ENCODE results near the gene MET.

Gene MET

GRCh38 chr7:116671681-116672595 is at the start of gene MET (continued):
- TF ChIP-seq ZBTB11 (tag by site-specific recombination; conservative IDR thresholded peaks at IDR 0.05; ENCODE audit: low read depth) = 0 out of 2 replicates have a peak, but pooled peaks have one; percentile 41
- TF ChIP-seq ZNF664 (tag by site-specific recombination; IDR thresholded peaks at IDR 0.05) = no peak
- no peak for TF ChIP-seq GLI2 (tag by site-specific recombination; IDR thresholded peaks at IDR 0.05; ENCODE audit: borderline replicate concordance, low read depth)
- peak; percentile 75; the same call in 1 of the 2 replicates for TF ChIP-seq ZFP37 (tag by site-specific recombination; IDR thresholded peaks at IDR 0.05)
- TF ChIP-seq ZNF513 (tag by site-specific recombination; IDR thresholded peaks at IDR 0.05) = no peak
- TF ChIP-seq KLF9 (tag by site-specific recombination; IDR thresholded peaks at IDR 0.05; ENCODE audit: low read depth) = peak; percentile 89
- no peak for TF ChIP-seq ZNF791 (tag by site-specific recombination; IDR thresholded peaks at IDR 0.05)
- peak; percentile 82 for TF ChIP-seq KLF10 (tag by site-specific recombination; IDR thresholded peaks at IDR 0.05)
- no peak for TF ChIP-seq PRDM6 (tag by site-specific recombination; IDR thresholded peaks at IDR 0.05)
- peak; percentile 73 for TF ChIP-seq ZNF501 (tag by site-specific recombination; IDR thresholded peaks at IDR 0.05)
- peak; percentile 89 for TF ChIP-seq ZEB2 (tag by site-specific recombination; IDR thresholded peaks at IDR 0.05)

- Histone ChIP-seq H3K27ac (ENCODE audit: extremely low read depth, low read depth, low read length) (no peak overlapping the region), H3K9me3 (ENCODE audit: control insufficient read depth, insufficient read depth, low read depth, low read length) (no peaks in the 10 kb centered on the region), H3K4me1 (ENCODE audit: control insufficient read depth, insufficient read depth, low read length) (peaks cover 6% of the 10 kb centered on the region; the same call in 1 of the 2 replicates), H3K36me3 (ENCODE audit: control insufficient read depth in 2 of 2, insufficient read depth in 1 of 2, low read length in 2 of 2) (no peaks in the 10 kb centered on the region), H3K4me3 (ENCODE audit: low read depth, low read length) (no peak overlapping the region)
- TF ChIP-seq INSM2 (tag by site-specific recombination; IDR thresholded peaks at IDR 0.05) (no peak), ZNF292 (tag by site-specific recombination; IDR thresholded peaks at IDR 0.05; ENCODE audit: borderline replicate concordance, low read depth) (no peak), OSR2 (tag by site-specific recombination; IDR thresholded peaks at IDR 0.05) (no peak), ZNF146 (tag by site-specific recombination; IDR thresholded peaks at IDR 0.05) (no peak), ZBTB48 (tag by site-specific recombination; IDR thresholded peaks at IDR 0.05) (no peak), FEZF1 (tag by site-specific recombination; IDR thresholded peaks at IDR 0.05) (no peak), ZNF843 (tag by site-specific recombination; IDR thresholded peaks at IDR 0.05) (no peak), IKZF3 (tag by site-specific recombination; IDR thresholded peaks at IDR 0.05) (no peak), ZBTB20 (tag by site-specific recombination; IDR thresholded peaks at IDR 0.05) (no peak), ZNF624 (tag by site-specific recombination; IDR thresholded peaks at IDR 0.05) (no peak)
- ChIA-PET CTCF (interaction anchor here (0.7 kb wide), 1 partner anchor 349 kb away, joined by 4 read pairs; no protein-coding TSS in a partner anchor), POLR2A (no interaction called here)
These were observed 45.1 kb upstream of the MET start for GRCh38 chr7:116626886-116627285.

Data from HEK293 (cell line).